Heart left ventricle (tissue), 16 donors: ENCODE results near the gene NUTM2A. TPM values are rescaled to one million over a fixed set of nuclear protein-coding genes. Genes with fewer than 3 reads are reported as not detected.
A peak's percentile ranks its signal among the peaks of the same experiment; 100 is the strongest.
"Not testable (repeated sequence)": the region's sequence is repeated elsewhere in the genome, so short reads cannot be mapped to it uniquely, and the experiment has no call there.

ENCODE experiments used
- ATAC-seq, 4 donors: fragments of 200-7000 bp; cut with Tn5 transposase; one replicate each; pipeline ENCODE4 v1.9.1; 2020 to 2022; ENCODE audit warnings: moderate library complexity in 4 of 4, mild to moderate bottlenecking in 3 of 4, moderate number of reproducible peaks in 1 of 4
- DNase-seq, 5 donors: peaks; one replicate each; pipeline ENCODE4 v3.0.0-alpha.2; 2020
- H3K27ac ChIP-seq, 12 donors: fragments of 200-600 bp; sonication (generic) in 4 of 12; one replicate each; pipeline versions ENCODE4 v1.5.0 to v1.8.0; 2016 to 2022; ENCODE audit warnings: mild to moderate bottlenecking in 2 of 12
- H3K27me3 ChIP-seq, 9 donors: fragments of 200-600 bp; sonication (generic) in 2 of 9; one replicate each; pipeline versions ENCODE4 v1.5.1 to v1.8.0; 2016 to 2022; ENCODE audit warnings: mild to moderate bottlenecking in 3 of 9
- H3K36me3 ChIP-seq, 9 donors: fragments of 200-600 bp; sonication (generic) in 2 of 9; one replicate each; pipeline versions ENCODE4 v1.5.0 to v1.8.0; 2018 to 2022; ENCODE audit warnings: mild to moderate bottlenecking in 2 of 9
- H3K4me1 ChIP-seq, 12 donors: fragments of 200-600 bp; sonication (generic) in 4 of 12; one replicate each; pipeline versions ENCODE4 v1.5.0 to v1.8.0; 2016 to 2022; ENCODE audit warnings: mild to moderate bottlenecking in 3 of 12
- H3K4me3 ChIP-seq, 12 donors: fragments of 200-600 bp; sonication (generic) in 4 of 12; one replicate each; pipeline versions ENCODE4 v1.5.0 to v1.8.0; 2017 to 2022; ENCODE audit warnings: mild to moderate bottlenecking in 9 of 12, moderate library complexity in 4 of 12
- H3K9me3 ChIP-seq, 12 donors: fragments of 200-600 bp; sonication (generic) in 4 of 12; one replicate each; pipeline versions ENCODE4 v1.5.0 to v1.8.0; 2016 to 2022; ENCODE audit warnings: mild to moderate bottlenecking in 1 of 12
- WGBS, 4 donors: extraction: QIAGEN DNeasy Blood & Tissue Kit in 2 of 4; methylation state at CpG; one replicate each; pipeline versions ENCODE4 v1.1.5 to v1.1.7; 2013 to 2018; 5-methylcytosine and 5-hydroxymethylcytosine counted together
- intact Hi-C, 10 donors: fragments of 100-400 bp; cut with DNase I; formaldehyde crosslinking; loops; one replicate each; pipeline versions ENCODE4 v1.11.1 to v1.14.2; 2022
- long read RNA-seq, 3 donors: library from polyadenylated mRNA; unstranded; transcript quantifications; one replicate each; pipeline ENCODE4 v2.0.0, GENCODE V29; 2020 to 2021
- polyA plus RNA-seq, 2 donors: library from polyadenylated mRNA; stranded (reverse); fragments of 200-250 nt; gene quantifications; one replicate each; pipeline ENCODE4 v1.2.3, GENCODE V29; 2013
- total RNA-seq, 9 donors: library from RNA; depleted of rRNA in 2 of 9; stranded (reverse); fragments of >200 nt in 2 of 9; fragmentation: NEBNext Ultra II Directional in 3 of 9; extraction: Animal tissue kit (Norgen Biotek cat#: 25700) in 3 of 9; gene quantifications; one replicate each; pipeline versions ENCODE4 v1.1.0 to v1.2.4, GENCODE V29; 2016 to 2023
- donor health status: ischemic (EF 13 %, LVEDD 7.1; RV severe dilation, severe dysfunction).
- donor health status: healthy with polysubstance abuse.
- donor health status: DM: no; HTN: yes; CAD: no.
- donor health status: DM: no; HTN: no; CAD: no.
- donor health status: ischemic (EF 25% LVEDD 6.9; RV normal size, moderate dysfunction).
- donor health status: ischemic (EF 25% LVEDD 5.7; RV mildly dilated, moderate dysfunction).
- donor health status: healthy.
- donor health status: DM: yes; HTN: yes; CAD: no.
- donor health status: ischemic (EF 35%, LVEDD 5.7; RV mildly dilated, moderate dysfunction).
- donor health status: nonischemic (EF 11% LVEDD 7.7; RV severe dilation, severe dysfunction).
- donor health status: DM: yes; HTN: yes; CAD: no.
- donor health status: PGD.
- donor health status: ischemic (EF 29% LVEDD 5.4; RV normal size, mild dysfunction).
- donor health status: nonischemic (EF 23%, LVEDD 6.1; RV moderate dilation, normal function).

Gene NUTM2A, protein sequence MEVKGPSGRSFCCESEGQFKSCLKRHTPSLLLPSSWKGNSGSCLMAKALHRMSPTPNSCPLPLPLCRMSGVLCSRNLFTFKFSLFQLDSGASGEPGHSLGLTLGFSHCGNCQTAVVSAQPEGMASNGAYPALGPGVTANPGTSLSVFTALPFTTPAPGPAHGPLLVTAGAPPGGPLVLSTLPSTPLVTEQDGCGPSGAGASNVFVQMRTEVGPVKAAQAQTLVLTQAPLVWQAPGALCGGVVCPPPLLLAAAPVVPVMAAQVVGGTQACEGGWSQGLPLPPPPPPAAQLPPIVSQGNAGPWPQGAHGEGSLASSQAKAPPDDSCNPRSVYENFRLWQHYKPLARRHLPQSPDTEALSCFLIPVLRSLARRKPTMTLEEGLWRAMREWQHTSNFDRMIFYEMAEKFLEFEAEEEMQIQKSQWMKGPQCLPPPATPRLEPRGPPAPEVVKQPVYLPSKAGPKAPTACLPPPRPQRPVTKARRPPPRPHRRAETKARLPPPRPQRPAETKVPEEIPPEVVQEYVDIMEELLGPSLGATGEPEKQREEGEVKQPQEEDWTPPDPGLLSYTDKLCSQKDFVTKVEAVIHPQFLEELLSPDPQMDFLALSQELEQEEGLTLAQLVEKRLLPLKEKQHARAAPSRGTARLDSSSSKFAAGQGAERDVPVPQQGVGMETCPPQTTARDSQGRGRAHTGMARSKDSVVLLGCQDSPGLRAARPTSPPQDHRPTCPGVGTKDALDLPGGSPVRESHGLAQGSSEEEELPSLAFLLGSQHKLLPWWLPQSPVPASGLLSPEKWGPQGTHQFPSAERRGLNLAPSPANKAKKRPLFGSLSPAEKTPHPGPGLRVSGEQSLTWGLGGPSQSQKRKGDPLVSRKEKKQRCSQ
- total RNA-seq = 1 to 10 TPM in 6 of 9 donors, under 1 TPM in 3; 0.56 to 3.3 (median 1.6) TPM
- polyA plus RNA-seq = 1 to 10 TPM; 1.1 to 3.8 TPM
- long read RNA-seq, donor 1 = 0 reads
- long read RNA-seq, donor 2 = 0 reads
- long read RNA-seq, donor 3 = 0 reads

GRCh38 chr10:87225148-87225547 is at the start of gene NUTM2A:
Gene NUTM2A, plus strand, starts transcription at chr10:87225448. Its CDS starts 383 bp downstream, at chr10:87225831.
- WGBS, 4 donors = no CpG with 5 or more reads among the region's 3 CpGs
- intact Hi-C loops, H3K27ac ChIP-seq, H3K36me3 ChIP-seq, H3K9me3 ChIP-seq, ATAC-seq, DNase-seq, H3K4me3 ChIP-seq, H3K4me1 ChIP-seq, H3K27me3 ChIP-seq: not testable (repeated sequence)

DNA sequence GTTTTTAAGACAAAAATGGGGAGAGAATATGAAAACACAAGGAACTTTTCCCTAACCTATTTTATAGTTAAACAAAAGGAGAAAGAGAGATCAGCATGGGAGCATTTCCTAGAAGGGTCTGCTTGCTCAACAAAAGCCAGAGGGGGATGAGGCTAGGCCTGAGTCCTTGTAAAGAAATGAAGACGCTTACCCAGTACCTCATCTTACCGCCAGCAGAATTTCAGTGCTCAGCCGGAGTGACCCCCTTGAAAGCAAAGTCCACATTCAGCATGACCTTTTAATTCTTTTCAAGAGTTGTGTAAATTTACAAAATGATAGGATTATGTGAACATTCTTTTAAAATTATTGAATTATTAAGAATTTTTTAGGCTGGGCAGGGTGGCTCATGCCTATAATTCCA is 47.7 kb upstream of the NUTM2A start:
- H3K27ac ChIP-seq, H3K4me1 ChIP-seq, H3K27me3 ChIP-seq, intact Hi-C loops, H3K9me3 ChIP-seq, ATAC-seq, H3K4me3 ChIP-seq, DNase-seq: not testable (repeated sequence)
- WGBS, 4 donors = 96 to 100% (median 99%) methylated on average over 1 to 3 of the region's 3 CpGs
- peaks cover 0 to 38% (median 5%) of the 10 kb centered on the region in 9 donors for H3K36me3 ChIP-seq

- WGBS, 4 donors = 86 to 92% (median 90%) methylated on average over 6 of the region's 6 CpGs
- H3K27me3 ChIP-seq, H3K4me3 ChIP-seq, H3K9me3 ChIP-seq, intact Hi-C loops, H3K4me1 ChIP-seq: not testable (repeated sequence)
- H3K27ac ChIP-seq = peak overlapping the region in 1 of 12 donors; percentile 37
- DNase-seq (peak in 1 of 5 donors; percentile 25), ATAC-seq (peak in 3 of 4 donors; percentile 43 to 71 (median 50))
- H3K36me3 ChIP-seq = peaks cover 0 to 46% (median 8%) of the 10 kb centered on the region in 9 donors
Observed at GRCh38 chr10:87184421-87184820, 40.8 kb upstream of the NUTM2A start.

GRCh38 chr10:87186016-87186415 is 39.2 kb upstream of the NUTM2A start:
- intact Hi-C loops, H3K4me1 ChIP-seq, DNase-seq, H3K4me3 ChIP-seq, ATAC-seq, H3K27me3 ChIP-seq, H3K27ac ChIP-seq, H3K9me3 ChIP-seq: not testable (repeated sequence)
- WGBS, 4 donors = 91 to 100% (median 94%) methylated on average over 3 to 4 of the region's 4 CpGs
- peaks cover 0 to 41% (median 12%) of the 10 kb centered on the region in 9 donors for H3K36me3 ChIP-seq

GRCh38 chr10:87187573-87187972 is 37.7 kb upstream of the NUTM2A start:
- H3K4me3 ChIP-seq, intact Hi-C loops, H3K27me3 ChIP-seq, H3K4me1 ChIP-seq, H3K9me3 ChIP-seq, DNase-seq, ATAC-seq, H3K27ac ChIP-seq: not testable (repeated sequence)
- 80 to 99% (median 96%) methylated on average over 3 of the region's 3 CpGs for WGBS, 4 donors
- H3K36me3 ChIP-seq = peaks cover 0 to 40% (median 16%) of the 10 kb centered on the region in 9 donors

DNA sequence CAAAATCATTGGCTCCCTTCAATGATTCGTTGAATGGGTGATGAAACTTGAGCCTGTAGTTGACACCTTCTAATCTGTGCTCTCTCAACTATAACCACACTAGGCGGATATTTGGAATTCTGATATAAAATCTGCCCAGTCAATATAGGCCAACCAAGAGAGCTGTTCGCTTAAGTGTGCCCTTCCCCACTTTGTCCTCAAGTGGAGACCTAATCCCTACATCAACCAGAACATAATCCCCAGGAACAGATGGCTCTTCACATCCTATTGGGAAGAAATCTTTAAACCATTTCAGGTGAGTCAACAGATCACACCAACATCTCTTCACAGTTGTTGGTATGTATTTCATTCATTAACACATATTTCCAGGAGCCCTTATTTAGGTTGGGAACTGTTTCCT is 33.4 kb upstream of the NUTM2A start:
- H3K4me3 ChIP-seq, H3K4me1 ChIP-seq, H3K27me3 ChIP-seq, H3K9me3 ChIP-seq, intact Hi-C loops, DNase-seq, H3K27ac ChIP-seq, ATAC-seq: not testable (repeated sequence)
- 89 to 96% (median 93%) methylated on average over 3 of the region's 3 CpGs for WGBS, 4 donors
- H3K36me3 ChIP-seq = peaks cover 0 to 33% (median 15%) of the 10 kb centered on the region in 9 donors

GRCh38 chr10:87200924-87201323 is 24.3 kb upstream of the NUTM2A start:
- H3K36me3 ChIP-seq, H3K4me1 ChIP-seq, H3K9me3 ChIP-seq, H3K27me3 ChIP-seq, intact Hi-C loops: not testable (repeated sequence)
- peak overlapping the region in 2 of 12 donors; percentile 0 to 47 for H3K27ac ChIP-seq
- 50 to 76% (median 61%) methylated on average over 6 of the region's 6 CpGs for WGBS, 4 donors
- peak overlapping the region in 9 of 12 donors; percentile 16 to 47 (median 31) for H3K4me3 ChIP-seq
- ATAC-seq (peak in 3 of 4 donors; percentile 46 to 73 (median 56)), DNase-seq (peak in 3 of 5 donors; percentile 28 to 33 (median 29))

- peak in 3 of 4 donors; percentile 14 to 61 (median 27) for ATAC-seq
- H3K27me3 ChIP-seq, H3K36me3 ChIP-seq, DNase-seq, intact Hi-C loops, H3K9me3 ChIP-seq: not testable (repeated sequence)
- Histone ChIP-seq H3K4me3 (peak overlapping the region in 4 of 12 donors; percentile 67 to 95 (median 73)), H3K27ac (peak overlapping the region in 2 of 12 donors; percentile 60 to 76), H3K4me1 (peaks cover 0 to 15% (median 0%) of the 10 kb centered on the region in 12 donors)
- WGBS, 4 donors = 32 to 62% (median 34%) methylated on average over 2 to 3 of the region's 4 CpGs
Observed at GRCh38 chr10:87204801-87205200, 20.4 kb upstream of the NUTM2A start.

DNA sequence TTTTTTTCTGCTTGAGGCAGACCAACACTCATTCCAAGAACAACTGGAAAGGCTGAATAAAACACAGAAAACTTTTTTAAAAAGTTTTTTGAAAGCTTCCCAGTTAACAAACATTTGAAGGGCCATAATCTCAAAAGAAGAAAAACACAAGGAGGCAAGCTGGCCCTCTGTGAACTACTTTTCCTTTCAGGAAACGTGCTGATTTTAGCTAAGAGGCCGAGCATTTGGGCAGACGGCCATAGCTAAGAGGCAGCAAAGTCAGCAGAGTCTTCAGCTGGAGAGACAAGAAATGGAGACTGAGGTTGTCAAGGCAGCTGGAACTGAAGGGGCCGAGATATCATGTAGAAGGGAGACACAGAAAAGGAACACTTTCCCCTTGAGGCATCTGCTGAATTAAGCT is 18.3 kb upstream of the NUTM2A start:
- H3K4me3 ChIP-seq, intact Hi-C loops, H3K36me3 ChIP-seq, H3K9me3 ChIP-seq, H3K27me3 ChIP-seq: not testable (repeated sequence)
- peak in 1 of 4 donors; percentile 44 for ATAC-seq
- DNase-seq = peak in 1 of 5 donors; percentile 17
- peaks cover 0 to 19% (median 0%) of the 10 kb centered on the region in 12 donors for H3K4me1 ChIP-seq
- 45 to 64% (median 53%) methylated on average over 4 of the region's 4 CpGs for WGBS, 4 donors
- peak overlapping the region in 3 of 12 donors; percentile 9 to 34 (median 10) for H3K27ac ChIP-seq

DNA sequence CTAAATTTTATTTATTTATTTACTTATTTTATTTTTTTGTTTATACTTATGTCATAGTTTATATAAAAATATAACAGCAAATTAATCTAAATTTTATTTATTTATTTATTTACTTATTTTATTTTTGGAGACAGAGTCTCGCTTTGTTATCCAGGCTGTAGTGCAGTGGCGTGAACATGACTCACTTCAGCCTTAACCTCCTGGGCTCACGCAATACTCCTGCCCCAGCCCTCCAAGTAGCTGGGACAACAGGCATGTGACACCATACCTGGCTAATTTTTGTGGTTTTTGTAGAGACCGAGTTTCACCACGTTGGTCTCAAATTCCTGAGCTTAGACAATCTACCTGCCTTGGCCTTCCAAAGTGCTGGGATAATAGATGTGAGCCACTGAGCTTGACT is 14.9 kb upstream of the NUTM2A start:
- WGBS, 4 donors = 96 to 98% (median 97%) methylated on average over 5 of the region's 5 CpGs
- H3K4me3 ChIP-seq, ATAC-seq, intact Hi-C loops, H3K27me3 ChIP-seq, DNase-seq, H3K27ac ChIP-seq, H3K9me3 ChIP-seq, H3K36me3 ChIP-seq: not testable (repeated sequence)
- H3K4me1 ChIP-seq = peaks cover 0 to 24% (median 2%) of the 10 kb centered on the region in 12 donors
